ENCODE data around the gene SLC31A2. TPM values are rescaled to one million over a fixed set of nuclear protein-coding genes. Genes with fewer than 3 reads are reported as not detected.
"Not testable (repeated sequence)": the region's sequence is repeated elsewhere in the genome, so short reads cannot be mapped to it uniquely, and the experiment has no call there.

The SLC31A2 gene
- total RNA-seq, 1 donor from 2014 or later, result 1.6 TPM

GRCh38 chr9:113137196-113138168 is 13.3 kb upstream of the SLC31A2 start:
- no peak overlapping the region for H3K27ac Mint-ChIP-seq (ENCODE audit: unreplicated experiment)
- DNase-seq, result no peak
- no peak for TF ChIP-seq CTCF (IDR thresholded peaks at IDR 0.05; ENCODE audit: partially characterized antibody, unreplicated experiment)
- H3K27me3 Mint-ChIP-seq (ENCODE audit: unreplicated experiment), result no peaks in the 10 kb centered on the region
- H3K4me1 Mint-ChIP-seq (ENCODE audit: low read depth, unreplicated experiment), result no peaks in the 10 kb centered on the region
- peaks cover 2% of the 10 kb centered on the region for H3K9me3 Mint-ChIP-seq (ENCODE audit: unreplicated experiment)
- H3K36me3 Mint-ChIP-seq (ENCODE audit: unreplicated experiment), result peaks cover 6% of the 10 kb centered on the region
- no peak overlapping the region for H3K4me3 Mint-ChIP-seq (ENCODE audit: unreplicated experiment)

GRCh38 chr9:113138760-113139159 is 12.0 kb upstream of the SLC31A2 start:
- no peak for TF ChIP-seq CTCF (IDR thresholded peaks at IDR 0.05; ENCODE audit: partially characterized antibody, unreplicated experiment)
- Mint-ChIP-seq H3K9me3 (ENCODE audit: unreplicated experiment) (peaks cover 2% of the 10 kb centered on the region), H3K27me3 (ENCODE audit: unreplicated experiment) (no peaks in the 10 kb centered on the region), H3K36me3 (ENCODE audit: unreplicated experiment) (peaks cover 6% of the 10 kb centered on the region), H3K4me1 (ENCODE audit: low read depth, unreplicated experiment) (no peaks in the 10 kb centered on the region), H3K27ac (ENCODE audit: unreplicated experiment) (no peak overlapping the region), H3K4me3 (ENCODE audit: unreplicated experiment) (no peak overlapping the region)
- DNase-seq, result no peak

GRCh38 chr9:113139225-113139829 is 11.5 kb upstream of the SLC31A2 start:
- Mint-ChIP-seq H3K27me3 (ENCODE audit: unreplicated experiment) (no peaks in the 10 kb centered on the region), H3K4me1 (ENCODE audit: low read depth, unreplicated experiment) (no peaks in the 10 kb centered on the region), H3K9me3 (ENCODE audit: unreplicated experiment) (peaks cover 2% of the 10 kb centered on the region), H3K36me3 (ENCODE audit: unreplicated experiment) (peaks cover 6% of the 10 kb centered on the region), H3K4me3 (ENCODE audit: unreplicated experiment) (no peak overlapping the region), H3K27ac (ENCODE audit: unreplicated experiment) (no peak overlapping the region)
- no peak for TF ChIP-seq CTCF (IDR thresholded peaks at IDR 0.05; ENCODE audit: partially characterized antibody, unreplicated experiment)
- DNase-seq, result no peak

- H3K27me3 Mint-ChIP-seq (ENCODE audit: unreplicated experiment), result no peaks in the 10 kb centered on the region
- TF ChIP-seq CTCF (IDR thresholded peaks at IDR 0.05; ENCODE audit: partially characterized antibody, unreplicated experiment), result no peak
- H3K27ac Mint-ChIP-seq (ENCODE audit: unreplicated experiment), result no peak overlapping the region
- no peak overlapping the region for H3K4me3 Mint-ChIP-seq (ENCODE audit: unreplicated experiment)
- H3K9me3 Mint-ChIP-seq (ENCODE audit: unreplicated experiment), result peaks cover 2% of the 10 kb centered on the region
- no peaks in the 10 kb centered on the region for H3K4me1 Mint-ChIP-seq (ENCODE audit: low read depth, unreplicated experiment)
- H3K36me3 Mint-ChIP-seq (ENCODE audit: unreplicated experiment), result peaks cover 10% of the 10 kb centered on the region
- DNase-seq, result no peak
Measured at GRCh38 chr9:113139953-113140352, 10.9 kb upstream of the SLC31A2 start.

GRCh38 chr9:113140896-113141295 is 9.9 kb upstream of the SLC31A2 start:
- H3K9me3 Mint-ChIP-seq (ENCODE audit: unreplicated experiment); H3K27me3 Mint-ChIP-seq (ENCODE audit: unreplicated experiment); H3K27ac Mint-ChIP-seq (ENCODE audit: unreplicated experiment); H3K4me3 Mint-ChIP-seq (ENCODE audit: unreplicated experiment); H3K4me1 Mint-ChIP-seq (ENCODE audit: low read depth, unreplicated experiment); DNase-seq: not testable (repeated sequence)
- H3K36me3 Mint-ChIP-seq (ENCODE audit: unreplicated experiment), result peaks cover 10% of the 10 kb centered on the region
